C4-2B (cell line): ENCODE results near the gene COQ10B.

Experiments
- H3K27ac ChIP-seq: fragments of 450-650 bp; 2 replicates; pipeline ENCODE4 v1.5.1; 2017
- CTCF ChIP-seq: fragments of 450-650 bp; conservative IDR thresholded peaks from 2 replicates; pipeline ENCODE4 v1.5.1; 2017; ENCODE audit warnings: mild to moderate bottlenecking
- ZFX ChIP-seq: fragments of 450-650 bp; IDR thresholded peaks from 2 replicates; pipeline ENCODE4 v1.6.1; 2017

Gene COQ10B

GRCh38 chr2:197453123-197453913, at the start of gene COQ10B:
Gene COQ10B, plus strand, starts transcription at chr2:197453552. Its CDS starts 9 bp downstream, at chr2:197453561.
- no peak; the same call in 1 of the 2 replicates for TF ChIP-seq CTCF
- peak; percentile 18; the same call in 1 of the 2 replicates for TF ChIP-seq ZFX
- H3K27ac ChIP-seq, result peak within 1 kb of the TSS; percentile 93

GRCh38 chr2:197405582-197405981, 47.8 kb upstream of the COQ10B start:
- TF ChIP-seq ZFX (no peak), CTCF (no peak)

GRCh38 chr2:197414039-197414438, 39.3 kb upstream of the COQ10B start:
- H3K27ac ChIP-seq, result no peak overlapping the region
- TF ChIP-seq ZFX (no peak), CTCF (no peak)

More at GRCh38 chr2:197405582-197405981, 47.8 kb upstream of the COQ10B start:
- no peak overlapping the region for H3K27ac ChIP-seq

- TF ChIP-seq ZFX (no peak), CTCF (no peak)
- H3K27ac ChIP-seq, result no peak overlapping the region
These were observed 38.8 kb upstream of the COQ10B start for GRCh38 chr2:197414515-197414914.

- TF ChIP-seq ZFX, result no peak
- TF ChIP-seq CTCF, result no peak
- H3K27ac ChIP-seq, result no peak overlapping the region
These were observed 37.1 kb upstream of the COQ10B start for GRCh38 chr2:197416268-197416667.

- TF ChIP-seq CTCF (no peak), ZFX (no peak)
- H3K27ac ChIP-seq, result no peak overlapping the region
These were observed 33.9 kb upstream of the COQ10B start for GRCh38 chr2:197419438-197419837.

- TF ChIP-seq ZFX (no peak), CTCF (no peak)
- no peak overlapping the region for H3K27ac ChIP-seq
These were observed 30.0 kb upstream of the COQ10B start for GRCh38 chr2:197423307-197423706.
